Measurements from ENCODE around the gene GINS1.
"Not testable (repeated sequence)": the region's sequence is repeated elsewhere in the genome, so short reads cannot be mapped to it uniquely, and the experiment has no call there.

Gene GINS1

GRCh38 chr20:25390538-25391528, 16.6 kb upstream of the GINS1 start, which contains the start of gene ABHD12:
TSS of gene ABHD12 (minus strand) at chr20:25390835. CDS start at chr20:25390703, 132 bp downstream.
- DNase-seq, result peak; percentile 94

- DNase-seq, result no peak
Observed at GRCh38 chr20:25394276-25394675, 13.2 kb upstream of the GINS1 start.

GRCh38 chr20:25394996-25395395, 12.5 kb upstream of the GINS1 start:
- DNase-seq, result no peak

- no peak for DNase-seq
Observed at GRCh38 chr20:25397096-25397495, 10.4 kb upstream of the GINS1 start.

- no peak for DNase-seq
Observed at GRCh38 chr20:25397821-25398220, 9.7 kb upstream of the GINS1 start.

GRCh38 chr20:25398376-25399036, 9.0 kb upstream of the GINS1 start:
- no peak for DNase-seq

GRCh38 chr20:25399037-25399430, 8.4 kb upstream of the GINS1 start:
- DNase-seq, result peak; percentile 13

- DNase-seq, result not testable (repeated sequence)
Observed at GRCh38 chr20:25400291-25400732, 7.2 kb upstream of the GINS1 start.

GRCh38 chr20:25402583-25402982, 4.9 kb upstream of the GINS1 start:
- no peak for DNase-seq

GRCh38 chr20:25408170-25408547, 686 bp downstream of the GINS1 start:
- DNase-seq, result no peak

GRCh38 chr20:25408890-25409289, 1.4 kb downstream of the GINS1 start:
- no peak for DNase-seq

- no peak for DNase-seq
Observed at GRCh38 chr20:25418776-25419175, 11.3 kb downstream of the GINS1 start.

- no peak for DNase-seq
Observed at GRCh38 chr20:25421102-25421501, 13.6 kb downstream of the GINS1 start.

- DNase-seq, result no peak
Observed at GRCh38 chr20:25422032-25422431, 14.6 kb downstream of the GINS1 start.

- DNase-seq, result no peak
Observed at GRCh38 chr20:25424536-25424935, 17.1 kb downstream of the GINS1 start.

GRCh38 chr20:25437153-25437581, 29.7 kb downstream of the GINS1 start:
- DNase-seq, result no peak

- DNase-seq, result no peak
Observed at GRCh38 chr20:25439328-25439727, 31.9 kb downstream of the GINS1 start.

- no peak for DNase-seq
Observed at GRCh38 chr20:25444556-25444955, 37.1 kb downstream of the GINS1 start.

- DNase-seq, result no peak
Observed at GRCh38 chr20:25447671-25448070, 40.2 kb downstream of the GINS1 start.

- DNase-seq, result no peak
Observed at GRCh38 chr20:25452333-25452732, 44.9 kb downstream of the GINS1 start.

GRCh38 chr20:25453035-25453810, 45.8 kb downstream of the GINS1 start:
- no peak for DNase-seq

- no peak for DNase-seq
Observed at GRCh38 chr20:25454153-25454900, 46.9 kb downstream of the GINS1 start.
